WTC11 (cell line): ENCODE data around the gene CASP12. TPM values are rescaled to one million over a fixed set of nuclear protein-coding genes. Genes with fewer than 3 reads are reported as not detected.

ENCODE experiments used
- ATAC-seq: fragments of 200-7000 bp; cut with Tn5 transposase; 2 replicates; pipeline ENCODE4 v1.10.0; 2021; ENCODE audit warnings: mild to moderate bottlenecking, moderate library complexity
- CTCF ChIA-PET: fragments of 300-600 bp; sonication (Branson Sonifier 250); formaldehyde crosslinking; loops from one replicate; lab custom pipeline; 2021; ENCODE audit warnings: antibody characterized with exemption; lab: Charles Lee
- POLR2A ChIA-PET: fragments of 350-600 bp; sonication (Branson Sonifier 250); formaldehyde crosslinking; loops from one replicate; lab custom pipeline; 2021; ENCODE audit warnings: antibody characterized with exemption; lab: Charles Lee
- DNase-seq: peaks from one replicate; pipeline ENCODE4 v3.0.0; 2021; ENCODE audit warnings: low spot score
- H3K27ac Mint-ChIP-seq: 2 replicates; pipeline ENCODE4 v1.8.0; 2021; ENCODE audit warnings: mixed read lengths
- H3K27me3 Mint-ChIP-seq: 2 replicates; pipeline ENCODE4 v1.8.0; 2021; ENCODE audit warnings: low read depth, mild to moderate bottlenecking, moderate library complexity, mixed read lengths
- H3K36me3 Mint-ChIP-seq: 2 replicates; pipeline ENCODE4 v1.8.0; 2021; ENCODE audit warnings: mixed read lengths
- H3K4me1 Mint-ChIP-seq: 2 replicates; pipeline ENCODE4 v1.8.0; 2022; ENCODE audit warnings: mixed read lengths
- H3K4me3 Mint-ChIP-seq: 2 replicates; pipeline ENCODE4 v1.8.0; 2021; ENCODE audit warnings: mild to moderate bottlenecking, moderate library complexity, mixed read lengths
- H3K9me3 Mint-ChIP-seq: 2 replicates; pipeline ENCODE4 v1.8.0; 2021; ENCODE audit warnings: mixed read lengths
- ATF3 ChIP-seq: sonication (generic); formaldehyde crosslinking; conservative IDR thresholded peaks from 2 replicates; pipeline ENCODE4 v1.8.1; 2022; ENCODE audit warnings: mild to moderate bottlenecking, missing genetic modification reagents
- CBFB ChIP-seq: sonication (generic); formaldehyde crosslinking; IDR thresholded peaks from 2 replicates; pipeline ENCODE4 v1.8.1; 2022; ENCODE audit warnings: mild to moderate bottlenecking, low read depth, missing genetic modification reagents
- CREM ChIP-seq: sonication (generic); formaldehyde crosslinking; IDR thresholded peaks from 2 replicates; pipeline ENCODE4 v1.8.1; 2022; ENCODE audit warnings: mild to moderate bottlenecking, missing genetic modification reagents, moderate library complexity
- FOXP4 ChIP-seq: sonication (generic); formaldehyde crosslinking; IDR thresholded peaks from 2 replicates; pipeline ENCODE4 v1.8.0; 2022; ENCODE audit warnings: mild to moderate bottlenecking, missing genetic modification reagents
- HMGXB4 ChIP-seq: sonication (generic); formaldehyde crosslinking; IDR thresholded peaks from 2 replicates; pipeline ENCODE4 v1.8.1; 2023; ENCODE audit warnings: mild to moderate bottlenecking, moderate library complexity, missing genetic modification reagents
- MXD4 ChIP-seq: fragments of 250-450 bp; sonication (Bioruptor Pico); IDR thresholded peaks from 2 replicates; pipeline ENCODE4 v1.8.0; 2021; ENCODE audit warnings: mild to moderate bottlenecking, moderate library complexity, borderline replicate concordance
- MYBL2 ChIP-seq: sonication (generic); formaldehyde crosslinking; IDR thresholded peaks from 2 replicates; pipeline ENCODE4 v1.8.1; 2023; ENCODE audit warnings: mild to moderate bottlenecking, moderate library complexity, missing genetic modification reagents
- SMAD3 ChIP-seq: sonication (generic); formaldehyde crosslinking; IDR thresholded peaks from 2 replicates; pipeline ENCODE4 v1.8.0; 2022; ENCODE audit warnings: missing genetic modification reagents, mild to moderate bottlenecking, borderline replicate concordance
- ZBTB21 ChIP-seq: sonication (generic); formaldehyde crosslinking; IDR thresholded peaks from 2 replicates; pipeline ENCODE4 v1.8.1; 2023; ENCODE audit warnings: mild to moderate bottlenecking, missing genetic modification reagents, borderline replicate concordance
- ZNF219 ChIP-seq: sonication (generic); formaldehyde crosslinking; IDR thresholded peaks from 2 replicates; pipeline ENCODE4 v1.8.0; 2023; ENCODE audit warnings: missing genetic modification reagents, mild to moderate bottlenecking, borderline replicate concordance
- ZNF416 ChIP-seq: fragments of 250-450 bp; sonication (Bioruptor Pico); IDR thresholded peaks from 2 replicates; pipeline ENCODE4 v1.9.0; 2021; ENCODE audit warnings: mild to moderate bottlenecking, inconsistent platforms
- total RNA-seq: library from RNA; stranded (reverse); gene quantifications from 3 replicates; pipeline ENCODE4 v1.2.3, GENCODE V29; 2021
- TF ChIP-seq, protein P1 (sequence below): fragments of 250-450 bp; sonication (Bioruptor Pico); IDR thresholded peaks from 2 replicates; pipeline ENCODE4 v1.9.0; 2021; ENCODE audit warnings: mild to moderate bottlenecking
- TF ChIP-seq, protein P2 (sequence below): sonication (generic); formaldehyde crosslinking; IDR thresholded peaks from 2 replicates; pipeline ENCODE4 v1.8.1; 2023; ENCODE audit warnings: mild to moderate bottlenecking, missing genetic modification reagents, borderline replicate concordance
- TF ChIP-seq, protein P3 (sequence below): sonication (generic); formaldehyde crosslinking; IDR thresholded peaks from 2 replicates; pipeline ENCODE4 v1.8.1; 2022; ENCODE audit warnings: low read depth, mild to moderate bottlenecking, moderate library complexity, missing genetic modification reagents, borderline replicate concordance
- TF ChIP-seq, protein P4 (sequence below): sonication (generic); formaldehyde crosslinking; IDR thresholded peaks from 2 replicates; pipeline ENCODE4 v1.8.1; 2023; ENCODE audit warnings: mild to moderate bottlenecking, missing genetic modification reagents
- TF ChIP-seq, protein P5 (sequence below): sonication (generic); formaldehyde crosslinking; IDR thresholded peaks from 2 replicates; pipeline ENCODE4 v1.8.1; 2022; ENCODE audit warnings: mild to moderate bottlenecking, moderate library complexity, missing genetic modification reagents

Gene CASP12
- total RNA-seq, 1 experiment from 2014 or later: not detected

- DNase-seq (no peak), ATAC-seq (no peak)
- TF ChIP-seq SMAD3 (CRISPR knock-in tag) (no peak), ZBTB21 (CRISPR knock-in tag) (no peak), ATF3 (no peak), MXD4 (CRISPR knock-in tag) (no peak), CREM (CRISPR knock-in tag) (no peak), ZNF219 (CRISPR knock-in tag) (no peak), ZNF416 (CRISPR knock-in tag) (no peak), HMGXB4 (no peak), MYBL2 (CRISPR knock-in tag) (no peak), CBFB (CRISPR knock-in tag) (no peak)
- TF ChIP-seq, protein P1, sequence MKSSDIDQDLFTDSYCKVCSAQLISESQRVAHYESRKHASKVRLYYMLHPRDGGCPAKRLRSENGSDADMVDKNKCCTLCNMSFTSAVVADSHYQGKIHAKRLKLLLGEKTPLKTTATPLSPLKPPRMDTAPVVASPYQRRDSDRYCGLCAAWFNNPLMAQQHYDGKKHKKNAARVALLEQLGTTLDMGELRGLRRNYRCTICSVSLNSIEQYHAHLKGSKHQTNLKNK (CRISPR knock-in tag): no peak
- TF ChIP-seq, protein P2, sequence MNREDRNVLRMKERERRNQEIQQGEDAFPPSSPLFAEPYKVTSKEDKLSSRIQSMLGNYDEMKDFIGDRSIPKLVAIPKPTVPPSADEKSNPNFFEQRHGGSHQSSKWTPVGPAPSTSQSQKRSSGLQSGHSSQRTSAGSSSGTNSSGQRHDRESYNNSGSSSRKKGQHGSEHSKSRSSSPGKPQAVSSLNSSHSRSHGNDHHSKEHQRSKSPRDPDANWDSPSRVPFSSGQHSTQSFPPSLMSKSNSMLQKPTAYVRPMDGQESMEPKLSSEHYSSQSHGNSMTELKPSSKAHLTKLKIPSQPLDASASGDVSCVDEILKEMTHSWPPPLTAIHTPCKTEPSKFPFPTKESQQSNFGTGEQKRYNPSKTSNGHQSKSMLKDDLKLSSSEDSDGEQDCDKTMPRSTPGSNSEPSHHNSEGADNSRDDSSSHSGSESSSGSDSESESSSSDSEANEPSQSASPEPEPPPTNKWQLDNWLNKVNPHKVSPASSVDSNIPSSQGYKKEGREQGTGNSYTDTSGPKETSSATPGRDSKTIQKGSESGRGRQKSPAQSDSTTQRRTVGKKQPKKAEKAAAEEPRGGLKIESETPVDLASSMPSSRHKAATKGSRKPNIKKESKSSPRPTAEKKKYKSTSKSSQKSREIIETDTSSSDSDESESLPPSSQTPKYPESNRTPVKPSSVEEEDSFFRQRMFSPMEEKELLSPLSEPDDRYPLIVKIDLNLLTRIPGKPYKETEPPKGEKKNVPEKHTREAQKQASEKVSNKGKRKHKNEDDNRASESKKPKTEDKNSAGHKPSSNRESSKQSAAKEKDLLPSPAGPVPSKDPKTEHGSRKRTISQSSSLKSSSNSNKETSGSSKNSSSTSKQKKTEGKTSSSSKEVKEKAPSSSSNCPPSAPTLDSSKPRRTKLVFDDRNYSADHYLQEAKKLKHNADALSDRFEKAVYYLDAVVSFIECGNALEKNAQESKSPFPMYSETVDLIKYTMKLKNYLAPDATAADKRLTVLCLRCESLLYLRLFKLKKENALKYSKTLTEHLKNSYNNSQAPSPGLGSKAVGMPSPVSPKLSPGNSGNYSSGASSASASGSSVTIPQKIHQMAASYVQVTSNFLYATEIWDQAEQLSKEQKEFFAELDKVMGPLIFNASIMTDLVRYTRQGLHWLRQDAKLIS (CRISPR knock-in tag): no peak
- TF ChIP-seq, protein P3, sequence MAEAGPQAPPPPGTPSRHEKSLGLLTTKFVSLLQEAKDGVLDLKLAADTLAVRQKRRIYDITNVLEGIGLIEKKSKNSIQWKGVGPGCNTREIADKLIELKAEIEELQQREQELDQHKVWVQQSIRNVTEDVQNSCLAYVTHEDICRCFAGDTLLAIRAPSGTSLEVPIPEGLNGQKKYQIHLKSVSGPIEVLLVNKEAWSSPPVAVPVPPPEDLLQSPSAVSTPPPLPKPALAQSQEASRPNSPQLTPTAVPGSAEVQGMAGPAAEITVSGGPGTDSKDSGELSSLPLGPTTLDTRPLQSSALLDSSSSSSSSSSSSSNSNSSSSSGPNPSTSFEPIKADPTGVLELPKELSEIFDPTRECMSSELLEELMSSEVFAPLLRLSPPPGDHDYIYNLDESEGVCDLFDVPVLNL: no peak
- TF ChIP-seq, protein P4, sequence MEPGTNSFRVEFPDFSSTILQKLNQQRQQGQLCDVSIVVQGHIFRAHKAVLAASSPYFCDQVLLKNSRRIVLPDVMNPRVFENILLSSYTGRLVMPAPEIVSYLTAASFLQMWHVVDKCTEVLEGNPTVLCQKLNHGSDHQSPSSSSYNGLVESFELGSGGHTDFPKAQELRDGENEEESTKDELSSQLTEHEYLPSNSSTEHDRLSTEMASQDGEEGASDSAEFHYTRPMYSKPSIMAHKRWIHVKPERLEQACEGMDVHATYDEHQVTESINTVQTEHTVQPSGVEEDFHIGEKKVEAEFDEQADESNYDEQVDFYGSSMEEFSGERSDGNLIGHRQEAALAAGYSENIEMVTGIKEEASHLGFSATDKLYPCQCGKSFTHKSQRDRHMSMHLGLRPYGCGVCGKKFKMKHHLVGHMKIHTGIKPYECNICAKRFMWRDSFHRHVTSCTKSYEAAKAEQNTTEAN: no peak
- TF ChIP-seq, protein P5, sequence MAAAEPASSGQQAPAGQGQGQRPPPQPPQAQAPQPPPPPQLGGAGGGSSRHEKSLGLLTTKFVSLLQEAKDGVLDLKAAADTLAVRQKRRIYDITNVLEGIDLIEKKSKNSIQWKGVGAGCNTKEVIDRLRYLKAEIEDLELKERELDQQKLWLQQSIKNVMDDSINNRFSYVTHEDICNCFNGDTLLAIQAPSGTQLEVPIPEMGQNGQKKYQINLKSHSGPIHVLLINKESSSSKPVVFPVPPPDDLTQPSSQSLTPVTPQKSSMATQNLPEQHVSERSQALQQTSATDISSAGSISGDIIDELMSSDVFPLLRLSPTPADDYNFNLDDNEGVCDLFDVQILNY: no peak
- H3K4me1 Mint-ChIP-seq: peaks cover 35% of the 10 kb centered on the region
- H3K27ac Mint-ChIP-seq: no peak overlapping the region
- no peaks in the 10 kb centered on the region for H3K36me3 Mint-ChIP-seq
- POLR2A ChIA-PET: interaction anchor here (0.6 kb wide), 1 partner anchor 257 kb away, joined by 4 read pairs; no protein-coding TSS in a partner anchor
- H3K4me3 Mint-ChIP-seq: no peak overlapping the region
- no peaks in the 10 kb centered on the region for H3K27me3 Mint-ChIP-seq
- H3K9me3 Mint-ChIP-seq: no peaks in the 10 kb centered on the region
- CTCF ChIA-PET: no interaction called here
Observed at GRCh38 chr11:104853276-104853675, 45.0 kb downstream of the CASP12 start.

GRCh38 chr11:104852811-104853210 is 45.4 kb downstream of the CASP12 start:
- ATAC-seq (no peak), DNase-seq (no peak)
- Mint-ChIP-seq H3K9me3 (no peaks in the 10 kb centered on the region), H3K4me3 (no peak overlapping the region), H3K36me3 (no peaks in the 10 kb centered on the region), H3K27ac (no peak overlapping the region), H3K27me3 (no peaks in the 10 kb centered on the region), H3K4me1 (peaks cover 30% of the 10 kb centered on the region)
- ChIA-PET CTCF (no interaction called here), POLR2A (interaction anchor here (0.6 kb wide), 1 partner anchor 256 kb away, joined by 4 read pairs; no protein-coding TSS in a partner anchor)
- TF ChIP-seq FOXP4: no peak
- TF ChIP-seq, all 79 proteins: peak for 0
